Smooth muscle cell (in vitro differentiated cells): ENCODE results near the gene HAT1. TPM values are rescaled to one million over a fixed set of nuclear protein-coding genes. Genes with fewer than 3 reads are reported as not detected.

ENCODE experiments used
- DNase-seq: peaks from one replicate; lab custom pipeline; 2025; ENCODE audit not compliant: unreplicated experiment; lab: John Stamatoyannopoulos, UW
- H2AFZ ChIP-seq: fragments of 200-600 bp; sonication (generic); 2 replicates; pipeline ENCODE4 v1.6.0; 2016; ENCODE audit warnings: antibody characterized with exemption, low read depth, mild to moderate bottlenecking
- H3F3A ChIP-seq: fragments of 200-600 bp; sonication (generic); 2 replicates; pipeline ENCODE4 v1.6.0; 2017; ENCODE audit warnings: antibody characterized with exemption, low read depth
- H3K27ac ChIP-seq: fragments of 200-600 bp; sonication (generic); 2 replicates; pipeline ENCODE4 v1.5.1; 2016; ENCODE audit warnings: low read depth, mild to moderate bottlenecking
- H3K27me3 ChIP-seq: fragments of 200-600 bp; sonication (generic); 2 replicates; pipeline ENCODE4 v1.6.1; 2016; ENCODE audit warnings: low read depth, mild to moderate bottlenecking
- H3K36me3 ChIP-seq: fragments of 200-600 bp; sonication (generic); 2 replicates; pipeline ENCODE4 v1.5.1; 2016; ENCODE audit warnings: low read depth
- H3K4me1 ChIP-seq: fragments of 200-600 bp; sonication (generic); 2 replicates; pipeline ENCODE4 v1.5.1; 2016; ENCODE audit warnings: low read depth
- H3K4me2 ChIP-seq: fragments of 200-600 bp; sonication (generic); 2 replicates; pipeline ENCODE4 v1.6.0; 2016; ENCODE audit warnings: mild to moderate bottlenecking
- H3K4me3 ChIP-seq: fragments of 200-600 bp; sonication (generic); 2 replicates; pipeline ENCODE4 v1.5.1; 2016; ENCODE audit warnings: mild to moderate bottlenecking
- H3K79me2 ChIP-seq: fragments of 200-600 bp; sonication (generic); 2 replicates; pipeline ENCODE4 v1.6.0; 2016; ENCODE audit warnings: low read depth, mild to moderate bottlenecking
- H3K9ac ChIP-seq: fragments of 200-600 bp; sonication (generic); 2 replicates; pipeline ENCODE4 v1.6.0; 2016; ENCODE audit warnings: low read depth
- H3K9me3 ChIP-seq: fragments of 200-600 bp; sonication (generic); replicated peaks from 2 replicates; pipeline ENCODE4 v1.5.1; 2016; ENCODE audit warnings: low read depth
- H4K20me1 ChIP-seq: fragments of 200-600 bp; sonication (generic); 2 replicates; pipeline ENCODE4 v1.6.0; 2016; ENCODE audit warnings: low read depth
- CTCF ChIP-seq: fragments of 200-600 bp; sonication (generic); IDR thresholded peaks from 2 replicates; pipeline ENCODE4 v1.5.1; 2017; ENCODE audit warnings: borderline replicate concordance, mild to moderate bottlenecking, antibody characterized with exemption; ENCODE audit not compliant: insufficient read depth, poor library complexity, severe bottlenecking
- WGBS: methylation state at CpG from one replicate; pipeline ENCODE4 v1.1.7; 2016; ENCODE audit warnings: low lambda C conversion rate; 5-methylcytosine and 5-hydroxymethylcytosine counted together
- polyA plus RNA-seq: library from polyadenylated mRNA; unstranded; fragments of >200 nt; fragmentation: Nextera tagmentation; extraction: Ambion mirVana; gene quantifications from 2 replicates; pipeline ENCODE4 v1.2.1, GENCODE V29; 2016
- total RNA-seq: library from RNA; depleted of rRNA; stranded (reverse); fragments of >200 nt; gene quantifications from 2 replicates; pipeline ENCODE4 v1.2.3, GENCODE V29; 2014

The HAT1 gene
- total and polyA plus RNA-seq, 2 experiments from 2014 or later, result 59.1 to 65.7 TPM

- Histone ChIP-seq H3K4me3 (no peak overlapping the region), H3K4me1 (no peaks in the 10 kb centered on the region), H3F3A (no peaks in the 10 kb centered on the region), H3K9me3 (no peaks in the 10 kb centered on the region), H3K36me3 (no peaks in the 10 kb centered on the region), H3K27me3 (no peaks in the 10 kb centered on the region), H4K20me1 (no peaks in the 10 kb centered on the region), H3K4me2 (no peak overlapping the region), H2AFZ (no peak overlapping the region), H3K79me2 (no peaks in the 10 kb centered on the region), H3K27ac (no peak overlapping the region), H3K9ac (no peak overlapping the region)
- 76% methylated on average over 2 of the region's 2 CpGs for WGBS
- TF ChIP-seq CTCF, result no peak
- DNase-seq, result no peak
Observed at GRCh38 chr2:171902840-171903420, 19.3 kb upstream of the HAT1 start.

DNA sequence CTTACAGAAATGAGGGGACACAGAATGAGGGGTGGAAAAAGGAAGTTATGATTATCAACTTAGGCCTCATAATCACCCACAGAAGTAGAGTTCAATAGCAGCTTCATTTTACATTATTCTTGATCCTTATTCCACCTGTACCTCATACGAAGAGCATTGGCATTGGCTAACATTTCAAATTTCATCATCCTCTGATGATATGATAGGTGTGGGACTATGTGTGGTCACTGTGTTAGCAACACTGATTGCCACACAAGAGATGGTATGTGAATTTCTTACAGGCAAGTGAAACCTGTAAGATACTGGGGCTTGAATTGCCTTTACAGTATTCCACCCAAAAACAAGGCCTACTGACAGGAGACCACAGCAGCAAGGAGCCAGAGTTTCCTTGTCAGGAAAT is 14.0 kb upstream of the HAT1 start:
- no peaks in the 10 kb centered on the region for H3K36me3 ChIP-seq
- H3K4me2 ChIP-seq, result no peak overlapping the region
- H3K9ac ChIP-seq, result no peak overlapping the region
- no peaks in the 10 kb centered on the region for H3K27me3 ChIP-seq
- H4K20me1 ChIP-seq, result no peaks in the 10 kb centered on the region
- no peak for TF ChIP-seq CTCF
- H2AFZ ChIP-seq, result no peak overlapping the region
- H3K4me1 ChIP-seq, result no peaks in the 10 kb centered on the region
- WGBS, result 97% methylated on average over 1 of the region's 1 CpG
- H3F3A ChIP-seq, result no peaks in the 10 kb centered on the region
- H3K79me2 ChIP-seq, result no peaks in the 10 kb centered on the region
- no peak overlapping the region for H3K4me3 ChIP-seq
- no peak overlapping the region for H3K27ac ChIP-seq
- no peak for DNase-seq
- no peaks in the 10 kb centered on the region for H3K9me3 ChIP-seq

- Histone ChIP-seq H3K36me3 (no peaks in the 10 kb centered on the region), H3K9ac (no peak overlapping the region), H4K20me1 (no peaks in the 10 kb centered on the region), H3K4me3 (no peak overlapping the region), H3K27me3 (no peaks in the 10 kb centered on the region), H3K27ac (no peak overlapping the region), H3K79me2 (no peaks in the 10 kb centered on the region), H2AFZ (no peak overlapping the region), H3K9me3 (no peaks in the 10 kb centered on the region), H3F3A (no peaks in the 10 kb centered on the region), H3K4me1 (no peaks in the 10 kb centered on the region), H3K4me2 (no peak overlapping the region)
- no peak for TF ChIP-seq CTCF
- DNase-seq, result no peak
- WGBS, result 91% methylated on average over 3 of the region's 3 CpGs
Observed at GRCh38 chr2:171909266-171909665, 13.0 kb upstream of the HAT1 start.

DNA sequence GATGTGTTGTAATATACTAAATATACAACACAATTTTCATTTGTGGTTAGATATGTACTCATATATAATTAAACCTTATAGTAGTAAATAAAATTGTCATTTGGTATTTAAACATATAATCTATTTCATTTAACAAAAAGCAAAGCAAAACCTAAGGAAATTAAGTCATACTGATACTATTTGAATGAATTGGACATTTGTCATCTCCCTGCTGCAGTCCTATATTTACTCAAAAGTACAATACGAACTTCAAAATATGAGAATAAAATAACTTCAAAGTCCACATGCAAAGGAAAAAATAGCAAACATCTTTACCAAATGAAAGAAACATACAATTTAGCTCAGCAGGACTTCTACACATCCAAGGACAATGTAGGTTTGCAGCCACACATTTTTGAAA is 11.8 kb upstream of the HAT1 start:
- Histone ChIP-seq H3K27ac (no peak overlapping the region), H3K4me3 (no peak overlapping the region), H3K9me3 (no peaks in the 10 kb centered on the region), H3F3A (no peaks in the 10 kb centered on the region), H2AFZ (no peak overlapping the region), H3K4me1 (no peaks in the 10 kb centered on the region), H3K36me3 (no peaks in the 10 kb centered on the region), H3K79me2 (no peaks in the 10 kb centered on the region), H3K27me3 (no peaks in the 10 kb centered on the region), H3K4me2 (no peak overlapping the region), H3K9ac (no peak overlapping the region), H4K20me1 (no peaks in the 10 kb centered on the region)
- no peak for TF ChIP-seq CTCF
- DNase-seq, result no peak
- WGBS, result 84% methylated on average over 1 of the region's 1 CpG
